Stimulated activated CD8-positive, alpha-beta memory T cell treated with anti-CD3 and anti-CD28 coated beads, Interleukin-15, amount 100 ng/mL, for 1 hour (primary cell): Measurements from ENCODE around the gene WWP2.
"Not testable (repeated sequence)": the region's sequence is repeated elsewhere in the genome, so short reads cannot be mapped to it uniquely, and the experiment has no call there.

Experiments
- DNase-seq: peaks from one replicate; pipeline ENCODE4 v3.0.0-alpha.2; 2020; ENCODE audit warnings: low read depth

WWP2 gene

DNA sequence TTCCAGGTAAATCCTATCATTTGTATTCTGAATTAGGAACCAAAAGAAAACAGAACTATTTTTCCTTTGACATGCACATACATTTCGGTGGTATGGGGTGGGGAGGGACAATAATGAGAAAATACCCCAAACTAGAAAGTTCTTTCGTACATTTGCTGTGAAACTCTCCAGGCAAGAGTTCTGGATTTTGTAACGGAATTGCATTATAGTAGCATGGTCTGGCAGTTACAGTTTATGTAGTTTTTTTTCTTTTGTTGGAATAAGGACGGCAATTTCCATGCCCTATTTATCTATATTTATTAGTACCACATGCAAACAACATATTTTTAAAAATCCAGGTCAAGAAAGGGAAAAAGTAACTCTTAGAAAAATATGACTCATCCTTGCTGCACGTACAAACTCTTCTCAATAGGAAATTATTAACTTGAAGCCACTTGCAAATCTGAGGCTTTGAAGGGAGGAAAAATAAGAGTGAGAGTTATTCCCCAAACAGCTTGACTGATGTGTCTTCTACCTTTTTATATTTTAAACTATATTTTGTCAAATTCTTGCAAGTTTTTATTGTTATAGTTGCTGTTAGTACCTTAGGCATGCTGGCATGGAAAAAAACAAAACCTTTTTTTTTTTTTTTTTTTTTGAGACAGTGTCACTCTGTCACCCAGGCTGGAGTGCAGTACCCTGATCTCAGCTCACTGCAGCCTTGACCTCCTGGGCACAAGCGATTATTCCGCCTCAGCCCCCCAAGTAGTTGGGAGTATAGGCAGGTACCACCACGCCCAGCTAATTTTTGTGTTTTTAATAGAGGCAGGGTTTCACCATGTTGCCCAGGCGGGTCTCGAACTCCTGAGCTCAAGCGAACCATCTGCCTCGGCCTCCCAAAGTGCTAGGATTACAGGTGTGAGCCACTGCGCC is 69.3 kb downstream of the WWP2 start:
- DNase-seq = no peak

- DNase-seq = no peak
Measured at GRCh38 chr16:69833357-69834282, 71.5 kb downstream of the WWP2 start.

DNA sequence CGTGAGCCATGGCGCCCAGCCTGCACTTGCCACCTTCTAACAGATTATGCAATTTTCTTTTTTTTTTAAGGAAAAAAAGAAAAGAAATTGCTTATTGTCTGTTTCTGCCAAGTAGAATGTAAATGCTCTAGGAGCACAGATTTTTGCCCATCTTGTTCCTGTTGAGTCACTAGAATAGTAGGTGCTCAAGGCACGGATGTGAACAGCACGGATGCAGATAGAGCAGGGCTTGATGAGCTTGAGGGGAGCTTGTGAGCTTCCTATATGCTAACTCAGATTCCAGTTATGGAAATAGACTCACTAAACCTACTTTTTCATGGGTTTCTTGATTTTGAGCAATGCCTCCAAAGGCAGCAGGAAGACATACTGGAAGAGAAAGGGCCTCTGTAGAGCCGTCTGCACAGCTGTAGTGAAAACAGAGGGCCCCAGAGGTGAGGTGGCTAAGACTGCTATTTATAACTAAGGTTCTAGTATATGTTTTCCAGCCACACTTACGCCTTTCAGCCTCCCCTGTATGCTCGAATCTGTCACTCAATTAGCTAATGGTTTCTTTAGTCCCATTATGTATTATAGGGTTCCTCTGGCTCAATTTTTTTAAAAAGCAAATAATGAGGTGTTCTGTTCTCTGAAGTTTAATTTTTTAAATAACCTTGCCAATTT is 72.8 kb downstream of the WWP2 start:
- no peak for DNase-seq

GRCh38 chr16:69836257-69836656 is 74.1 kb downstream of the WWP2 start:
- DNase-seq = no peak

GRCh38 chr16:69837380-69837779 is 75.2 kb downstream of the WWP2 start:
- DNase-seq = no peak

GRCh38 chr16:69838489-69838888 is 76.4 kb downstream of the WWP2 start:
- DNase-seq = no peak

DNA sequence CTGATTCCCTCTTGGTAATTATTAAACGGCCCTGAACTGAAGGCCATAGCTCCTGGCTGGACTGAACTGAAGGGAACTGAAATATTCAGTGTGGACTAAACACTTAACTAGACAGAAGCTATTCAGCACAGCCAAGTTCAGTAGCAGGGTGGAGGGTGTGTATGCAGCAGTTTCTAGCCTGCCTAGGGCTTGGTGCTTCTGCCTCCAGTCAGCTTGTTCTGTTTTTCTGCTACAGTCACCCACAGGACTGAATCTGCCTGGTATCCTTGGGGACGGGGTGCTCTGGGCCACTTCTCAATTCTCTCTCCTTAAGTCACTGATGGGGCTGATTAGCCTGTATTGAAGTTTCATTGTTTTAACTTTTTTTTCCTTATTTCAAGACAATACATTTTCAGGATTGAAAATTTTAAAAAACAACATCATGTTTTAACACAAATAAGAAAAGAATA is 77.1 kb downstream of the WWP2 start:
- no peak for DNase-seq

GRCh38 chr16:69839798-69840409 is 77.8 kb downstream of the WWP2 start:
- no peak for DNase-seq

DNA sequence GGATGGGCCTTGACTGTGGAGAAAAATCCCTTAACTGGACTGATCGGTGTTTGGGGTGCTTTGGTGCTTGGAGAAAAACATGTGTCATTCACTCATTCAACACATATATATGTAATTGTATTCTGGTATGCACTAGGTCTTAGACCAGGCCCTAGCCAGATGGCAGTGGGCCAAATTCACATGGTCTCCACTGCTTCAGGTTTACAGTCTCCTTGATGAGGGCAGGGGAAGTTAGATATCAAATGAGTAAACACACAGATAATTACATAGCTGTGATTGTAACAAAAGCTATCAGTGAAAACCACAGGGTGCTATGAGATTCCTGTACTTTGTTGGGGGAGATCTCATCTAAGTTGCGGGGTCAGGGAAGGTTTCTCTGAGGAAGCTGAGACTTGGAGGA is 78.8 kb downstream of the WWP2 start:
- DNase-seq = no peak

GRCh38 chr16:69844441-69844840 is 82.3 kb downstream of the WWP2 start:
- DNase-seq = no peak

GRCh38 chr16:69845181-69845580 is 83.0 kb downstream of the WWP2 start:
- no peak for DNase-seq

GRCh38 chr16:69847643-69848042 is 85.5 kb downstream of the WWP2 start:
- DNase-seq = no peak

GRCh38 chr16:69848637-69849545 is 86.8 kb downstream of the WWP2 start:
- no peak for DNase-seq

DNA sequence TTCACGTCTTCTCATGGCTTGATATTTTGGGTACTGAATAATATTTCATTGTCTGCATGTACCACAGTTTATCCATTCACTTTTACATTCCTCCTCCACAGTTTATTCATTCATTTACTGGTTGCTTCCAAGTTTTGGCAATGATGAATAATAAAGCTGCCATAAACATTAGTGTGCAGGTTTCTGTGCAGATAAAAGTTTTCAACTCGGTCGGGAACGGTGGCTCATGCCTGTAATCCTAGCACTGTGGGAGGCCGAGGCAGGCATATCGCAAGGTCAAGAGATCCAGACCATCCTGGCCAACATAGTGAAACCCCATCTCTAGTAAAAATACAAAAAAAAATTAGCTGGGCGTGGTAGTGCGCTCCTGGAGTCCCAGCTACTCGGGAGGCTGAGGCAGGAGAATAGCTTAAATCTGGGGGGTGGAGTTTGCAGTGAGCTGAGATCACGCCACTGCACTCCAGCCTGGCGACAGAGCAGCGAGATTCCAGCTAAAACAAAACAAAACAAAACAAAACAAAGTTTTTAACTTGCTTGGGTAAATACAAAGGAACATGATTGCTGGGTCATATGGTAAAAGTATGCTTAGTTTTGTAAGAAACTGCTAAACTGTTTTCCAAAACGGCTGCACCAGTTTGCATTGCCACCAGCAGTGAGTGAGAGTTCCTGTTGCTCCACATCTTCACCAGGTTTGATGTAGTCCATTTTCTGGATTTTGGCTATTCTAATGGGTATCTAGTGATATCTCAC is 89.5 kb downstream of the WWP2 start:
- DNase-seq = no peak

DNA sequence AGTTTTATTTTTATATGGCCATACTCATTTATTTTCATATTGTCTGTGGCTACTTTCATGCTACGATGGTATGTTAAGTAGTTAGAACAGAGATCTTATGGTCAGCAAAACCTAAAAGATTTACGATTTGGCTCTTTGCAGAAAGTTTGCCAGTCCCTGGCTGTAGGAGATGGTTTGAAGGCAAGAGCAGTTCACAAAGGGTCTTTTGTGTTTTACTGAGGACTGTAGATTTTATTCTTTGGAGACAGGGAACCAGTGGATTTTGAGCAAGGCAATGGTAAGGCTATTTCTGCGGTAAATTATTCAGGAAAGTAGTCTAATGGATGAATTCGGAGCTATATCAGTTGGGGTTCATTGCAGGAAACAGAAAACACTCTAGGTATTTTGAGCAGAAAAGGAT is 90.7 kb downstream of the WWP2 start:
- no peak for DNase-seq

DNA sequence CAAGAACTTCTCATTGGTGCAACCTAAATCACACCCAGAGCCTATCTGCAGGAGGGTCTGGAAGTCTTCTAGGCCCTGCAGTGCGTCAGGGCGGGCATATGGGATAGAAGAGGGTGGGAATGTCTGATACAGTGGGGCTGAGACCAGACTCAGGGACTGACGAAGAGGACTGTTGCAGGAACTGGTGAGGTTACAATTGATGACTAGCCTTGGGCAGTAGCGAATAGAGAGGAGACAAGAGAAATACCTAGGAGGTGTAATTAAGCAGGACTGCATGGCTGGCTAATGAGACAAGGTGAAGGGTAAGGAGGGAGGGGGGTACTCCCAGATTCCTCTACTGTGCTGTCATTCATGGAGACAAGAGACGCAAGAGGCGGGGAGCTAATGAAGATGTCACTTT is 91.3 kb downstream of the WWP2 start:
- no peak for DNase-seq

DNA sequence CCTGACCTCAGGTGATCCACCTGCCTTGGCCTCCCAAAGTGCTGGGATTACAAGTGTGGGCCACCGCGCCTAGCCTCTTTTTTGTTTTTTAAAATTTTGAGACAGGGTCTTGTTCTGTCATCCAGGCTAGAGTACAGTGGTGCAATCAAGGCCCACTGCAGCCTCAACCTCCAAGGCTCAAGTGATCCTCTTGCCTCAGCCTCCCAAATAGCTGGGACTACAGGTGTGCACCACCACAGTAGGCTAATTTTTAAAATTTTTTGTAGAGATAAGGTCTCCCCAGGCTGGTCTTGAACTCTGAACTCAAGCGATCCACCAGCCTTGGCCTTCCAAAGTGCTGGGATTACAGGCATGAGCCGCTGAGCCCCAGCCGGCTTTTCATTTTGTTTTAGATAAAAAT is 92.6 kb downstream of the WWP2 start:
- not testable (repeated sequence) for DNase-seq

GRCh38 chr16:69855592-69855991 is 93.5 kb downstream of the WWP2 start:
- DNase-seq = no peak

GRCh38 chr16:69858191-69859104 is 96.3 kb downstream of the WWP2 start:
- DNase-seq = no peak
